ENCODE data around the gene UGT1A5.

- TF ChIP-seq CTCF (IDR thresholded peaks at IDR 0.05) (no peak), POLR2AphosphoS5 (IDR thresholded peaks at IDR 0.05) (no peak)
These were observed 108.0 kb downstream of the UGT1A5 start for GRCh38 chr2:233820774-233821105.
